ENCODE measurements around the gene ERC2.
"Not testable (repeated sequence)": the region's sequence is repeated elsewhere in the genome, so short reads cannot be mapped to it uniquely, and the experiment has no call there.

Gene ERC2

DNA sequence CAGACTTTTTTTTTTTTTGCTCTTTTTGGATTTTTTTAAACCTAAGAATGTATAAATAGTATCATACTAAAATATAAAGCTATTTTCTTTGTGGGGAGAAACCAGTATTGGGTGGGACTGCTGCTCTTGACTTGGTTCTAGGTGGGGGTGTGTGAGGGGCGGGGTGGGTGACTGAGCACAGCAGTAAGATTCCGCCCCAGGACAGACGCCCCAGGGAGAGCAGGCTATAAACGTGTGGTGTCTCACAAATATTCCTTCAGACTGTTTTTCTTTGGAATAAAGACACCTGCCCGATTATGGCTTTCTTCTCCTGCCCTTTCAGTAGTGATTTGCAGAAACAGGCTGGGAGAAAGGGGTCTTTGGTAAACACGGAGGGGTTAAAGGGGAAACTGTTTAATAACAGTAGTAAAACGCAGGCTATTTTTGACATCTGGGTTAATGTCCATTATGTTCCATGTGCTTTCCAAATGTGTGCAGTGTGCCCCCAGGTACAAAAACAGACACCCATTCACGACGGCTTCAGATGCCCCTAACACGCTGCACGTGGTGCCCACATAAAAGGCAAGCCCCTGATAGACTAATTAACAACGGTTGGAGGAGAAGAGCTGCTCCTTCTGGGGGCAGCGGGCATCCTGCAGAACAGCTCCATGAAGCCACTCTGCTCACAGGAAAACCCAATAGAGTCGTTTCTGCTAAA, 952.6 kb downstream of the ERC2 start:
- no peak for DNase-seq (ENCODE audit: low read depth in 1 of 2, low spot score in 1 of 2)

DNA sequence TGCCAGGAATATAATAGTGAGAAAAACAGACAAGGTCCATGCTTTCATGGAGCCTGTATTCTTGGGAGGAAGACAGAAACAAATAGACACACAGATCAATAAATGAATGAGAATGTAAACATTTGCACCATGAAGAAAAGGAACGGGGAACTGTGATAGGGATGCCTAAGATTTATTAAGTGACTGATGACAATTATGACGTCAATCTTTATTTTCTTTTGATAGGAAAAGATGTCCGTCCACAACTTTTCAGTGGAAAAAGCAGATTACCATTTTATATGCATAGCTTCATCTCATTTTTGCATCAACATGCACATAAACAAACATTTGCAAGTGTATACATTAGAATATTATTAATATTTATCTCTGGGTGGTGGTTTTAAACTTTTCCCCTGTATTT, 953.3 kb downstream of the ERC2 start:
- no peak for DNase-seq (ENCODE audit: low read depth in 1 of 2, low spot score in 1 of 2)

- DNase-seq (ENCODE audit: low read depth in 1 of 2, low spot score in 1 of 2) = no peak
Observed at GRCh38 chr3:55512571-55513343, 955.5 kb downstream of the ERC2 start.

GRCh38 chr3:55511895-55512570, 956.2 kb downstream of the ERC2 start:
- DNase-seq (ENCODE audit: low read depth in 1 of 2, low spot score in 1 of 2) = no peak

GRCh38 chr3:55508335-55508734, 959.9 kb downstream of the ERC2 start:
- no peak for DNase-seq (ENCODE audit: low read depth in 1 of 2, low spot score in 1 of 2)

DNA sequence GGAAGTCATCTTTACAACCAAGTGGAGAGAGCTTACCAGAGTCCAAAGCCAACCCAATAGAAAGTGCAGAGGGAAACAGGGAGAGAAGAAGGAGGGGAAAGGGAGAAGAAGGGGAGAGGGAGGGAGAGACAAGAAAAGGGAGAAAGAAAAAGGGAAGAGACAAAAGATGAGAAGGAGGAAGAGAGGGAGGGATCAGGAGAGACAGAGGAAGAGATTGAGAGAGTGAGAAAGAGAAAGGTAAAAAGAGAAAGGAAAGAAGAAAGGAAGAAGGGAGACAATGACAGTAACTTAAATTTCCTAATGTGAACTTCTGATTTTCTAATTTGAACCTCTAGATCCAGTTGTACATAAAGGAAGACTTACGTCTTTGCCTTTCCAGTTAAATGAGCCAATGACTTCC, 960.5 kb downstream of the ERC2 start:
- DNase-seq (ENCODE audit: low read depth in 1 of 2, low spot score in 1 of 2) = no peak

DNA sequence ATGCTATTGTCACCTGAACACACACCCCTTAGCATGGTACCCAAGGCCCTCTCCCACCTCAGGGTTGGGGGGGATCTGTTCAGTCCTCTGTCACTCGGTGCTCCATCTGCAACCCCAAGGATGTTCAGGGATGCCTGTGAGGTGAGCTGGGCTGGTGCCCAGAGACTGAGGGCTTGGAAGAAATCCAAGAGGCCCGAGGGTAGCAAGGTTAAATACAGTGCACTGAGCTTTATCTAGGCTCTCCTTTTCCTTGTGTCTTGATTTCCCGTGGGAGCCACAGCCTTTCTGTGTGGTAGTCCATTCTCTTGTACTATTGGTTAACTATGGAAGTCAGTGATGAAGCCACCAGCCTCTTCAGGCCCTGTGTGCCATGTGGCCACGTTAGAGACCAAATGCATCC, 962.5 kb downstream of the ERC2 start:
- no peak for DNase-seq (ENCODE audit: low read depth in 1 of 2, low spot score in 1 of 2)

GRCh38 chr3:55505102-55505501, 963.2 kb downstream of the ERC2 start:
- not testable (repeated sequence) for DNase-seq (ENCODE audit: low read depth in 1 of 2, low spot score in 1 of 2)

GRCh38 chr3:55501905-55502304, 966.4 kb downstream of the ERC2 start:
- no peak for DNase-seq (ENCODE audit: low read depth in 1 of 2, low spot score in 1 of 2)

DNA sequence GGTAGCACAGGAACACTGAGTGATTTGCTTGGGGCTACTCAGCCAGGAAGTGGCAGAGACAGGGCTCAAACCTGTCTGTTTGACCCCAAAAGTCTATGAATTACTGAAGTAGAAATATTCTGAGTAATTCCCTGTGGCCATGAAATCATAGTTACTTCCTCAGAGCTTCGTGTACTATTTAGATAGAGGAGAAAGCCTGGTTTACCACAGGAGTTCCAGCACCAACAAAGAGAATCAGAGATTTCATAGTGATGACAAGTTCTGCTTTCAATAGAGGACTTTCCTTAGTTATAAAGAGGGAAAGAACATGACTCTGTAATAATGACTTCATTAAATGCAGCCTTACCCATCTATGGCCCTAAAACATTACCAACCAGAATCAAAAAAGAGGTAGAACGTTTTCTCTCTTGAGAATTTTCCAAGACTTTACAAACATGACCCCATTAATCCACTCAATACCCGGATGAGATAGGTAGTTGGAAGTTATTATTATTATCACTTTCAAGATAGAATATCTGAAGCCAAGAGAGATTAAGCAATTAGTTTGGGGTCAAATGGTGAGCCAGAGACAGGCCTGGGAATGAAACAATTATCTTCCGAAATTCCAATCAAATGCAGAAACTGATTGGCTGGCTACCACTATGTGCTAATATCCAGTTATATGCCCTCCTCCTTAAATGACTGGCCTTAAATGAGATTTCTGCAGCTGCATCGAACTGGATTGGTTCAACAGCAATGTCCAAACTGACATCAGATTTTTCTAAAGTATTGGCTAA, 967.5 kb downstream of the ERC2 start:
- DNase-seq (ENCODE audit: low read depth in 1 of 2, low spot score in 1 of 2) = no peak

- DNase-seq (ENCODE audit: low read depth in 1 of 2, low spot score in 1 of 2) = no peak
Observed at GRCh38 chr3:55498520-55498919, 969.7 kb downstream of the ERC2 start.

DNA sequence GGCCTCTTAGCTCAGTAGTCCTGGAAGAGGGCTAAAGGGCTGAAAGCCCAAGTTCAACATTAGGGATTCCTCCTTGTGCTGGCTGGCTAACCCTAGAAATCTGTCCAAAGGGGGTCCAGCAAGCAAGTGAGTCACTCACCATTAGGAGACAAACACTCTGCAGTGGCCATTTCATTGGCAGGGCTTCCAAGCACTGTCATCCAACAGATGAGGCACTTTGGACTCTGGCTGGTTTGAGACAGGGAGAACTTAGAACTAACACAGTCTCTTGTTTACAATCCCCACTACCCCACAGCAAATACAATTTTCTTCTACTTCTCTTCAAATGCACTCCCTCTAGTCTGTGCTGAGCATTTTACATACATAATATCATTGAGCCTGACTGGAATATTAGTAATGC, 971.0 kb downstream of the ERC2 start:
- no peak for DNase-seq (ENCODE audit: low read depth in 1 of 2, low spot score in 1 of 2)

GRCh38 chr3:55494976-55495375, 973.3 kb downstream of the ERC2 start:
- no peak for DNase-seq (ENCODE audit: low read depth in 1 of 2, low spot score in 1 of 2)

DNA sequence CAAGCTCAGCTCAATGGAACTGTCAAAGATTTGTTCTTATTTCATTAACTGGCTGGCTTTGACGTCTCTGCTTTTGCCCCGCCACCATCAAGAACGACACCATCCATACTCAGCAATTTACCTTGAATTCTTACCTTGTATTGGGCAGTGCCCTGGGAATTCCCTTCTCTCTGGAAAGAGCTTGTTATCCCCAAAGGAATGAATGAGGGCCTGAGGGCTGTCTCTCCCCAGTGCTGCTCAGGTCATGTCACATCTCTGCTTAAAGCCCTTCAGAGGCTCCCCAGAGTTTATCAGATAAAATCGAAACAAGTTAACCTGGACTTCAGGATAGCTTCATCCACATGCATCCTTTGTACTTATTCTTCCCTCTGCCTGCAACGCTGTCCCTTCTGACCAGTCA, 975.3 kb downstream of the ERC2 start:
- no peak for DNase-seq (ENCODE audit: low read depth in 1 of 2, low spot score in 1 of 2)

DNA sequence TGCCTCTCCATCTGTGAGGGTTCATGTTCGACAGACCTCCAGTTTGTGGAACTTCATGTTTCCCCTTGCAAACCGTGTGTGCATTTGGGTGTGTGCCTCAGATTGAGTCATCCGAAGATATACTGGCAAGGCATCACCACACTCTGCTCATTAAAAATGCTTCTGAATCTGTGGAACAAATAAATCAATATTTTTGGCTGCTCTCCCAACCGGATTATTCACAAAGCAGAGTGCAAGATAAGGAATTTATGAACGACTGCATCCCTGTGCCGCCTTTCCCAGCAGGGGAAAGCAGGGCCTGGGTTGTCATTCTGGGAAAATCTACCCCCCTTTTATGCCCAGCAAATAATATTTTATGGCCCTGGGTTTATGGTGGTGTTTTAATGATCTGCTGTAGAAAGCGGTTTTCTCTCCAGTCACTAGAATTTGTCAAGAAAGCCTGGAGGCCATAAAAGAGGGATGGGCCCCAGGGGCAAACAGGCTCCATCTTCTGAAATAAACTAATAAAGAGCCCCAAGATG, 976.9 kb downstream of the ERC2 start:
- DNase-seq (ENCODE audit: low read depth in 1 of 2, low spot score in 1 of 2) = no peak

GRCh38 chr3:55490276-55490913, 977.9 kb downstream of the ERC2 start:
- no peak for DNase-seq (ENCODE audit: low read depth in 1 of 2, low spot score in 1 of 2)

GRCh38 chr3:55489798-55490132, 978.5 kb downstream of the ERC2 start:
- no peak for DNase-seq (ENCODE audit: low read depth in 1 of 2, low spot score in 1 of 2)

GRCh38 chr3:55488398-55489055, 979.7 kb downstream of the ERC2 start:
- no peak for DNase-seq (ENCODE audit: low read depth in 1 of 2, low spot score in 1 of 2)

- DNase-seq (ENCODE audit: low read depth in 1 of 2, low spot score in 1 of 2) = no peak
Observed at GRCh38 chr3:55487381-55488241, 980.7 kb downstream of the ERC2 start.
